GM19193 (cell line): ENCODE measurements around the gene PKMYT1.

ENCODE experiments used
- POLR2A ChIP-seq: IDR thresholded peaks from 4 replicates; pipeline ENCODE4 v1.6.1; 2011; ENCODE audit not compliant: insufficient read depth, insufficient read length; ENCODE audit errors: extremely low read depth

PKMYT1 gene

GRCh38 chr16:2980227-2981176, at the start of gene PKMYT1:
TSS of gene PKMYT1 (minus strand) at chr16:2980446. CDS start at chr16:2979657, 789 bp downstream.
- peak; percentile 92 for TF ChIP-seq POLR2A

GRCh38 chr16:3029491-3030221, 49.4 kb upstream of the PKMYT1 start:
- no peak for TF ChIP-seq POLR2A

- TF ChIP-seq POLR2A = no peak
Measured at GRCh38 chr16:3028716-3029319, 48.6 kb upstream of the PKMYT1 start.

DNA sequence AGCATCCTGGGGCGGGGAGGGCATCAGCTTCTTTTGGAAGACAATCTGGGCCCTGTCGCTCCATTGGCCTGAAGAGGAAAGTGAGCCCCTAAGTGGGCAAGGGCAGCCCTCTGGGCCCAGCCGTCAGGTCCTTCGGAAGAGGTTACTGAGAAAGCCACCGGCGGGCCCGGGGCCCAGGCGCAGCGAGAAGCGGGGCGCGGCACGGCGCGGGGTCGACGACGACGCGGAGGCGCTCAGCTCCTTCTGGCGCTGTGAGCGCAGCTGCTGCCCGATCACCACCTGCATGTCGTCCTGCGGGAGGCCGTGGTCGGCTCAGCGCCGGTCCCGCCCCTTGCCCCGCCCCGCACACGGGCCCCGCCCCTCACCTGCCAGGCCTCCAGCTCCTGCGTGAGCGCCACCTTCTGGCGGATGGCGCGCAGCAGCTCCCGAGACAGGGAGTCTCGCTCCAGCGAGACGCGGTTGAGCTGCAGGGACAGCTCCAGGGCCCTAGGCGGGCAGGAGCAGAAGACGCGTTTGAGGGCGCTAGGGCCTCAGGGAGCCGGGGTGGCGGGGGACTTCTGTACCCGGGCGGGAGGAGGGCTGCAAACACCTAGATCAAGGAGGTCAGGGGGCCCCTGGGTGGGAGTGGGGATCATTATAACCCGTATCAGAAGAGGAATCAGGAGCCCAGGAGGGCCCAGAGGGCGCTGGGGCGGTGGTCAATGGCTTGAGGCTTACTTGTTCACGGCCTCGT, 47.9 kb upstream of the PKMYT1 start:
- TF ChIP-seq POLR2A = peak; percentile 37

DNA sequence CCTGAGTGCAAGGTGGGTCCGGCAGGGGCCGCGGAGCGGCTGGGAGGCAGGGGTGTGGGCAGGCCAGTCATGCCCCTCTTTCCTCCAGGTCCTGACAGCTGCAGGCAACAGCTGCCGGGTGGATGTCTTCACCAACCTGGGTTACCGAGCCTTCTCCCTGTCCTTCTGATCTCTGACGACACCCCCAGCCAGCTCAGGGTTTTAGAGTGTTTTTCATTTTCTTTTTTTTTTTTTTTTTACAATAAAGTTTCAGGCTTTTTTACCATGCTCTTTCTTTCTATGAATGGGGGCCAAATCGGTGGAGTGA, 47.2 kb upstream of the PKMYT1 start:
- TF ChIP-seq POLR2A = no peak

GRCh38 chr16:3026609-3027488, 46.6 kb upstream of the PKMYT1 start:
- no peak for TF ChIP-seq POLR2A

DNA sequence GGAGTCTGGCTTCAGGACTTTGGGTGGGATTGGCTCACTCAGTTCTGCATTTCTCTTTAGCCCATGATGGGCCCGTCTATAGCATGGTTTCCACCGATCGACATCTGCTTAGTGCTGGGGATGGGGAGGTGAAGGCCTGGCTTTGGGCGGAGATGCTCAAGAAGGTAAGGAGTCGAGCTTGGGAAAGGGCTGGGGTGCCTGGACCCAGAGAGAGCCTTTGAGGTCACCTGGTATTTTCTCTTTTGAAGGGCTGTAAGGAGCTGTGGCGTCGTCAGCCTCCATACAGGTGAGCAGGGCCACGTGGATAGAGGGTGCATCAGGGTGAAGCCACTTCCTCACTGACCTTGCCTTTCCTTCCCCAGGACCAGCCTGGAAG, 45.7 kb upstream of the PKMYT1 start:
- TF ChIP-seq POLR2A = no peak

- TF ChIP-seq POLR2A = no peak
Measured at GRCh38 chr16:3025032-3026002, 45.1 kb upstream of the PKMYT1 start.

- TF ChIP-seq POLR2A = peak; percentile 89
Measured at GRCh38 chr16:3023669-3024478, 43.6 kb upstream of the PKMYT1 start, which contains the start of the genes HCFC1R1 and THOC6. TSS of gene HCFC1R1 (minus strand) at chr16:3023942. CDS start at chr16:3023941, 1 bp downstream. TSS of gene THOC6 (plus strand) at chr16:3024035. CDS start at chr16:3024327, 292 bp downstream.

DNA sequence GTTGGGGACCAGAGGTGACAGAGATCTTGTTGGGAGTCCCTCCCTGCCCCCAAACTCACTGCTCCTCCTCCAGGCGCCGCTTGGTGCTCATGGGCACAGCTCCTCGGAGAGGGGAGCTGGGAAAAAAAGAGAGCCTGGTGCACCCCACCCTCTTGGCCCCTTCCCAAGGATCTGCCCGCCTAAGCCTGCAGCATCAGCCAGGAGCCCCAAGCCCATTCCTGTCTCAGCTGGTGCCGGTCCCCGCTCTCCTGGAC, 43.1 kb upstream of the PKMYT1 start:
- no peak for TF ChIP-seq POLR2A

- no peak for TF ChIP-seq POLR2A
Measured at GRCh38 chr16:3022684-3023414, 42.6 kb upstream of the PKMYT1 start.

DNA sequence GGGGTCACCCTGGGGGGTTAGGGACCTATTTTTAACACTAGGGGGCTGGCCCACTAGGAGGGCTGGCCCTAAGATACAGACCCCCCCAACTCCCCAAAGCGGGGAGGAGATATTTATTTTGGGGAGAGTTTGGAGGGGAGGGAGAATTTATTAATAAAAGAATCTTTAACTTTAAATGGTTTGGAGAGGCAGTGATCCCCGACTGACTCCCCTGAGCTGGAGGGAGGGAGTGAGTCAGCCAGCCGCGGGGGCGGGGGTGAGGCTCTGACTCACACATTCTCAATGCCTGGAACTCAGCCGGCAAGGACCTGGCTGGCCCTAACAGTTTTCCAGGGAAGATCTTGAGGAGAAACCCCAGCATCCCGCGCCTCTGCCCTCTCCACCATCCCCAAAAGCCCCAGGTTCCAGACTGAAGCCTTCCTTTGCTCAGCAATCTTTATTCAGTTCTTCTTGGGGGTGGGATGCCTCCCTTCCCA, 42.0 kb upstream of the PKMYT1 start:
- TF ChIP-seq POLR2A = no peak
